ENCODE measurements around the gene COX4I2.
A peak's percentile ranks its signal among the peaks of the same experiment; 100 is the strongest.

COX4I2 gene

DNA sequence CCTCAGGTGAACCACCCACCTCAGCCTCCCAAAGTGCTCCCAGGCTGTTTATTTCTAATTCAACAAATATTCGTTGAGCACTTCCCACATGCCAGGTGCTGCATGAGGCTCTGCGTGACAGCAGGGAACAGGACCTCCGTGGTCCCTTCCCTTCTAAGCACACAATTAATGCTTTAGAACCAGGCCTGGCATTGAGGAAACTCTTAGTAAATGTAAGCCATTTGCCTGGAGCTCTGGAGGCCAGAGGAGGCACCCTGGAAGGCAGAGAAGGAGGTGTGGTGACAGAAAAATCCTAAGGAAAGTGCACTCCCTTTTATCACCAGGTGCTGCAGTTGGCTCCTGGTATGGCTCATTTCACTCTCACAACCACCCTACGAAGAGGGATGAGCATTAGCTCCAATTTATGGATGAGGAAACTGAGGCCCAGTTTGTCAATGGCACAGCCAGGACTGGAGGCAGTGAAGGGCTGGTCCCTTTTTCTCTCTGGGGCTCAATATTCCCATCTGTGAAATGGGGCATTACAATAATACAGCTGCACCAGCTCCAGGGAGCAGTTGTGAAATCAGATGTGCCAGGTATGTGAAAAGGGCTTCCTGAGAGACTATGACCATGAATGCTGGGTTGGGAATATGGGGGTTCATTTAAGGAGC is 40.8 kb upstream of the COX4I2 start:
- TF ChIP-seq, protein P1, sequence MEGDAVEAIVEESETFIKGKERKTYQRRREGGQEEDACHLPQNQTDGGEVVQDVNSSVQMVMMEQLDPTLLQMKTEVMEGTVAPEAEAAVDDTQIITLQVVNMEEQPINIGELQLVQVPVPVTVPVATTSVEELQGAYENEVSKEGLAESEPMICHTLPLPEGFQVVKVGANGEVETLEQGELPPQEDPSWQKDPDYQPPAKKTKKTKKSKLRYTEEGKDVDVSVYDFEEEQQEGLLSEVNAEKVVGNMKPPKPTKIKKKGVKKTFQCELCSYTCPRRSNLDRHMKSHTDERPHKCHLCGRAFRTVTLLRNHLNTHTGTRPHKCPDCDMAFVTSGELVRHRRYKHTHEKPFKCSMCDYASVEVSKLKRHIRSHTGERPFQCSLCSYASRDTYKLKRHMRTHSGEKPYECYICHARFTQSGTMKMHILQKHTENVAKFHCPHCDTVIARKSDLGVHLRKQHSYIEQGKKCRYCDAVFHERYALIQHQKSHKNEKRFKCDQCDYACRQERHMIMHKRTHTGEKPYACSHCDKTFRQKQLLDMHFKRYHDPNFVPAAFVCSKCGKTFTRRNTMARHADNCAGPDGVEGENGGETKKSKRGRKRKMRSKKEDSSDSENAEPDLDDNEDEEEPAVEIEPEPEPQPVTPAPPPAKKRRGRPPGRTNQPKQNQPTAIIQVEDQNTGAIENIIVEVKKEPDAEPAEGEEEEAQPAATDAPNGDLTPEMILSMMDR (conservative IDR thresholded peaks at IDR 0.05; ENCODE audit: low read depth, low read length): no peak
- no peaks in the 10 kb centered on the region for H4K20me1 ChIP-seq (ENCODE audit: insufficient read depth)
- H3K27ac ChIP-seq: no peak overlapping the region
- no peaks in the 10 kb centered on the region for H3K27me3 ChIP-seq (ENCODE audit: insufficient read depth, low read depth)
- H3K4me2 ChIP-seq: no peak overlapping the region
- no peak overlapping the region for H2AFZ ChIP-seq (ENCODE audit: low read depth)
- H3K9ac ChIP-seq: no peak overlapping the region
- no peaks in the 10 kb centered on the region for H3K79me2 ChIP-seq (ENCODE audit: insufficient read depth, low read depth)
- H3K36me3 ChIP-seq (ENCODE audit: insufficient read depth): no peaks in the 10 kb centered on the region
- H3K4me3 ChIP-seq (IDR thresholded peaks at IDR 0.05; ENCODE audit: insufficient read depth, low read depth, low read length): no peak overlapping the region
- H3K4me1 ChIP-seq (ENCODE audit: low read depth, poor library complexity, severe bottlenecking): peaks cover 24% of the 10 kb centered on the region

DNA sequence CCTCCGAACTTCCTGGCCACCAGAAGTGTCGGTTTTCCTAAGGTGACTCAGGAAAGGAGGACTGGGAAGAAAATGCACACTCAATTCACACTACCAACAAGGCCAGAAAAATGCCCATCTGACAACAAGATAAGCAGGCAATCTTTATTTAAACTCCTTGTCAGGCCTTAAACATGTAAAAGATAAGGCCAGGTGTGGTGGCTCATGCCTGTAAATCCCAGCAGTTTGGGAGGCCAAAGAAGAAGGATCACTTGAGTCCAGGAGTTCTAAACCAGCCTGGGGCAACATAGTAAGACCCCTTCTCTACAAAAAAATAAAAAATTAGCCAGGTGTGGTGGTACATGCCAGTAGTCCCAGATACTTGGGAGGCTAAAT is 40.2 kb upstream of the COX4I2 start:
- Histone ChIP-seq H3K4me1 (ENCODE audit: low read depth, poor library complexity, severe bottlenecking) (peaks cover 29% of the 10 kb centered on the region), H2AFZ (ENCODE audit: low read depth) (no peak overlapping the region), H3K79me2 (ENCODE audit: insufficient read depth, low read depth) (no peaks in the 10 kb centered on the region), H3K27me3 (ENCODE audit: insufficient read depth, low read depth) (no peaks in the 10 kb centered on the region), H3K4me2 (no peak overlapping the region), H3K9ac (no peak overlapping the region), H4K20me1 (ENCODE audit: insufficient read depth) (no peaks in the 10 kb centered on the region), H3K4me3 (IDR thresholded peaks at IDR 0.05; ENCODE audit: insufficient read depth, low read depth, low read length) (no peak overlapping the region), H3K27ac (no peak overlapping the region), H3K36me3 (ENCODE audit: insufficient read depth) (no peaks in the 10 kb centered on the region)
- TF ChIP-seq, protein P1 (conservative IDR thresholded peaks at IDR 0.05; ENCODE audit: low read depth, low read length): no peak

DNA sequence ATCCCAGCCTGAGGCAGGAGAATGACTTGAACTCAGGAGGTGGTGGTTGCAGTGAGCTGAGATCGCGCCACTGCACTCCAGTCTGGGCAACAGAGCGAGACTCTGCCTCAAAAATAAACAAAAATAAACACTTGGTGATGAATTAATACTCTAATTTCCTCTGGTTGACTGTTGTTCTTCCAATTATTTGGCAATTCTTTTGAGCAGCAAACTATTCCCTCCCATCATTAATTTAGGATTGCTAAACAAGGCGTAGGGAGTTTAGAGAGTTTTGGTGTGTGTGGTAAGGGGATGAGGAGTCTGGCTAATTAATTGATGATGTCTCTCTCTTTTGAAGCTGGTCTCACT is 35.3 kb upstream of the COX4I2 start:
- peak overlapping the region; percentile 85 for H3K27ac ChIP-seq
- peaks cover 16% of the 10 kb centered on the region for H3K79me2 ChIP-seq (ENCODE audit: insufficient read depth, low read depth)
- peak overlapping the region; percentile 13; the same call in 1 of the 2 replicates for H2AFZ ChIP-seq (ENCODE audit: low read depth)
- TF ChIP-seq, protein P1 (conservative IDR thresholded peaks at IDR 0.05; ENCODE audit: low read depth, low read length): no peak
- no peaks in the 10 kb centered on the region for H4K20me1 ChIP-seq (ENCODE audit: insufficient read depth)
- H3K4me3 ChIP-seq (IDR thresholded peaks at IDR 0.05; ENCODE audit: insufficient read depth, low read depth, low read length): no peak overlapping the region
- H3K27me3 ChIP-seq (ENCODE audit: insufficient read depth, low read depth): no peaks in the 10 kb centered on the region
- peak overlapping the region; percentile 91 for H3K4me2 ChIP-seq
- peaks cover 48% of the 10 kb centered on the region for H3K4me1 ChIP-seq (ENCODE audit: low read depth, poor library complexity, severe bottlenecking)
- H3K36me3 ChIP-seq (ENCODE audit: insufficient read depth): no peaks in the 10 kb centered on the region
- H3K9ac ChIP-seq: no peak overlapping the region; the same call in 1 of the 2 replicates

DNA sequence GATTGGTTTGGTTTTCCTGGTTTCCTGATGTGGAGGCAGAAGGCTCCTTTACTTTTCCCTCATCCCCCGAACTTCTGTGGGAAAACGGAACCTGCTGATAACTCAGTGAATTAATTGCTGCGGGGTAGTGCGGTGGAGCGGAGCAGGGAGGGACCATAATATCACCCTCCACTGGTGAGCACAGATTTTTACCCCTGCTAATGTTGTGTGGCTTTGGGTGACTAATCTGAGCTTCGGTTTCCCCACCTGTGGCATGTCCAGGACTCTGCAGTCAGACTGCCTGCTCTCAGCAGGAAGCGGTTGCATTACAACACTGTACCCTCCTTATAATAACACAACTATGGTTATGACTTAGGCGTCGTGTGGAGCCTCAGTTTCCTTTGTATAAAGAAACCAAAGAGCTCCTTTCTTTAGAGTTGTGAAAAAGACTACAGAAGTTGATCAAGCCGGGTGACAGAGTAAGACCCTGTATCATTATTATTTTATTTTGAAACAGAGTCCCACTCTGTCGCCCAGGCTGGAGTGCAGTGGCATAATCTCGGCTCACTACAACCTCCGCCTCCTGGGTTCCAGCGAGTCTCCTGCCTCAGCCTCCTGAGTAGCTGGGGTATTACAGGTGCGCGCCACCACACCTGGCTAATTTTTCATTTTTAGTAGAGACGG is 34.8 kb upstream of the COX4I2 start:
- Histone ChIP-seq H2AFZ (ENCODE audit: low read depth) (peak overlapping the region; percentile 13; the same call in 1 of the 2 replicates), H3K27me3 (ENCODE audit: insufficient read depth, low read depth) (no peaks in the 10 kb centered on the region), H3K4me3 (IDR thresholded peaks at IDR 0.05; ENCODE audit: insufficient read depth, low read depth, low read length) (no peak overlapping the region)

More for the DNA sequence above, 34.8 kb upstream of the COX4I2 start:
- Histone ChIP-seq H3K9ac (peak overlapping the region; percentile 1; the same call in 1 of the 2 replicates), H3K4me2 (peak overlapping the region; percentile 91), H3K79me2 (ENCODE audit: insufficient read depth, low read depth) (peaks cover 16% of the 10 kb centered on the region), H3K36me3 (ENCODE audit: insufficient read depth) (no peaks in the 10 kb centered on the region), H4K20me1 (ENCODE audit: insufficient read depth) (no peaks in the 10 kb centered on the region), H3K4me1 (ENCODE audit: low read depth, poor library complexity, severe bottlenecking) (peaks cover 54% of the 10 kb centered on the region), H3K27ac (peak overlapping the region; percentile 85)
- TF ChIP-seq, protein P1 (conservative IDR thresholded peaks at IDR 0.05; ENCODE audit: low read depth, low read length): no peak

All from KMS-11 (cell line).